Mammary epithelial cell (primary cell): Measurements from ENCODE around the gene GRID1.

Experiments used
- EZH2 ChIP-seq: IDR thresholded peaks from 2 replicates; pipeline ENCODE4 v1.6.1; 2012; ENCODE audit warnings: low read length, inconsistent platforms, borderline replicate concordance
- TF ChIP-seq, protein P1 (sequence below), 2 donors: IDR thresholded peaks in 1 of 2; conservative IDR thresholded peaks in 1 of 2; 2 replicates each; pipeline ENCODE4 v1.5.1; 2011 to 2012; ENCODE audit warnings: inconsistent platforms in 2 of 2, low read length in 2 of 2, mild to moderate bottlenecking in 2 of 2, control low read depth in 1 of 2, low read depth in 1 of 2; ENCODE audit not compliant: insufficient read depth in 1 of 2; ENCODE audit errors: extremely low read depth in 1 of 2

DNA sequence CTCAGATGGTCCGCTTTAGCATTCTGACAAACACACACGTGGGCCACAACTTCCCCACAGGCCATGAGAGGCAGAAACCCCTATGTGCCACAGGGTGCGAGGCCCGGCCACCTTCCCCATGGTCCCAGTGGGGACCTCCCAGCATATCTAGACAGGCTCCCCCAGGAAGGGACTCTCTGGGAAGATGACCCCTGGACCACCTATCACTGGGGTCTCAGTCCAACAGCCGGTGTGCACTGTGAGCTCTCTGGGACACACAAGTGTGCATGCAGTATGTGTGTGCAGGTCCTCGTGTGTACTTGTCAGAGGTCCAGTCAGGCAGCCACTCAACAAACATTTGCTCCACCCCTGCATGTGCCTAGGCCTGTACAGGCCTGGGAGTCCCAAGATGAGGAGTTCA lies 18.7 kb downstream of the GRID1 start:
- TF ChIP-seq, protein P1, sequence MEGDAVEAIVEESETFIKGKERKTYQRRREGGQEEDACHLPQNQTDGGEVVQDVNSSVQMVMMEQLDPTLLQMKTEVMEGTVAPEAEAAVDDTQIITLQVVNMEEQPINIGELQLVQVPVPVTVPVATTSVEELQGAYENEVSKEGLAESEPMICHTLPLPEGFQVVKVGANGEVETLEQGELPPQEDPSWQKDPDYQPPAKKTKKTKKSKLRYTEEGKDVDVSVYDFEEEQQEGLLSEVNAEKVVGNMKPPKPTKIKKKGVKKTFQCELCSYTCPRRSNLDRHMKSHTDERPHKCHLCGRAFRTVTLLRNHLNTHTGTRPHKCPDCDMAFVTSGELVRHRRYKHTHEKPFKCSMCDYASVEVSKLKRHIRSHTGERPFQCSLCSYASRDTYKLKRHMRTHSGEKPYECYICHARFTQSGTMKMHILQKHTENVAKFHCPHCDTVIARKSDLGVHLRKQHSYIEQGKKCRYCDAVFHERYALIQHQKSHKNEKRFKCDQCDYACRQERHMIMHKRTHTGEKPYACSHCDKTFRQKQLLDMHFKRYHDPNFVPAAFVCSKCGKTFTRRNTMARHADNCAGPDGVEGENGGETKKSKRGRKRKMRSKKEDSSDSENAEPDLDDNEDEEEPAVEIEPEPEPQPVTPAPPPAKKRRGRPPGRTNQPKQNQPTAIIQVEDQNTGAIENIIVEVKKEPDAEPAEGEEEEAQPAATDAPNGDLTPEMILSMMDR (conservative IDR thresholded peaks at IDR 0.05 in 1 of 2, IDR thresholded peaks at IDR 0.05 in 1 of 2; ENCODE audit: extremely low read depth in 1 of 2, insufficient read depth in 1 of 2, low read depth in 1 of 2, low read length in 2 of 2) = no peak
- no peak for TF ChIP-seq EZH2
